H1 (cell line): ENCODE data around the gene SLC15A1. TPM values are rescaled to one million over a fixed set of nuclear protein-coding genes. Genes with fewer than 3 reads are reported as not detected.

Experiments used
- BACH1 ChIP-seq: IDR thresholded peaks from 2 replicates; pipeline ENCODE4 v1.6.1; 2012; ENCODE audit warnings: low read length, improper control_type of control experiment
- EZH2 ChIP-seq: fragments of 200-600 bp; sonication (generic); IDR thresholded peaks from 2 replicates; pipeline ENCODE4 v1.7.1; 2012; ENCODE audit warnings: low read depth, mild to moderate bottlenecking, moderate library complexity, low read length, inconsistent platforms; ENCODE audit not compliant: severe bottlenecking
- RFX5 ChIP-seq: IDR thresholded peaks from 2 replicates; pipeline ENCODE4 v1.6.1; 2011; ENCODE audit warnings: low read depth, low read length, improper control_type of control experiment, borderline replicate concordance
- RNF2 ChIP-seq: fragments of 200-900, 300-1000 bp; sonication (generic); IDR thresholded peaks from 2 replicates; pipeline ENCODE4 v1.7.1; 2016; ENCODE audit warnings: borderline replicate concordance, low read depth, mild to moderate bottlenecking, antibody characterized with exemption, low read length; ENCODE audit not compliant: poor library complexity, severe bottlenecking; ENCODE audit errors: missing control alignments
- SIX5 ChIP-seq: IDR thresholded peaks from 2 replicates; pipeline ENCODE4 v1.6.1; 2011; ENCODE audit warnings: mild to moderate bottlenecking, low read depth, low read length
- SP1 ChIP-seq: IDR thresholded peaks from 2 replicates; pipeline ENCODE4 v1.6.1; 2011; ENCODE audit warnings: low read depth, low read length
- SP2 ChIP-seq: IDR thresholded peaks from 2 replicates; pipeline ENCODE4 v1.6.1; 2012; ENCODE audit warnings: mild to moderate bottlenecking, low read length, inconsistent platforms
- polyA plus RNA-seq, 7 experiments: library from polyadenylated mRNA; depleted of rRNA in 3 of 7; stranded (reverse) in 5 of 7; unstranded in 2 of 7; fragments of >200 nt in 5 of 7; fragments of 200-250 nt in 2 of 7; gene quantifications; 1 replicate in 5 of 7; 2 replicates in 1 of 7; 4 replicates in 1 of 7; pipeline versions ENCODE4 v1.2.1 to v1.2.3, GENCODE V29; 2011 to 2013; ENCODE audit warnings: missing spikeins in 2 of 7, mixed read lengths in 2 of 7
- total RNA-seq: library from RNA; stranded (reverse); fragmentation: NEBNext Ultra II Directional; extraction: Animal tissue kit (Norgen Biotek cat#: 25700); gene quantifications from 2 replicates; pipeline ENCODE4 v1.2.1, GENCODE V29; 2021
- TF ChIP-seq, protein P1 (sequence below): IDR thresholded peaks from 2 replicates; pipeline ENCODE4 v1.6.1; 2011; ENCODE audit warnings: low read depth, mild to moderate bottlenecking, low read length; ENCODE audit not compliant: insufficient read depth

Gene SLC15A1
- total and polyA plus RNA-seq, 2 of the 8 experiments (the other 6 are each of a cell fraction or from before 2014, with no cell fraction given), result 1.3 to 2.4 TPM

GRCh38 chr13:98795220-98795619 lies 42.7 kb upstream of the SLC15A1 start (continued):
- TF ChIP-seq RFX5 (no peak), RNF2 (no peak), BACH1 (no peak), SIX5 (no peak), EZH2 (no peak), SP2 (no peak), SP1 (no peak)
- TF ChIP-seq, protein P1, sequence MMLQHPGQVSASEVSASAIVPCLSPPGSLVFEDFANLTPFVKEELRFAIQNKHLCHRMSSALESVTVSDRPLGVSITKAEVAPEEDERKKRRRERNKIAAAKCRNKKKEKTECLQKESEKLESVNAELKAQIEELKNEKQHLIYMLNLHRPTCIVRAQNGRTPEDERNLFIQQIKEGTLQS, result no peak
- TF ChIP-seq, all 59 proteins: peak for 0
